ENCODE measurements around the gene ZNF274.
A peak's percentile ranks its signal among the peaks of the same experiment; 100 is the strongest.
"Not testable (repeated sequence)": the region's sequence is repeated elsewhere in the genome, so short reads cannot be mapped to it uniquely, and the experiment has no call there.

Gene ZNF274

DNA sequence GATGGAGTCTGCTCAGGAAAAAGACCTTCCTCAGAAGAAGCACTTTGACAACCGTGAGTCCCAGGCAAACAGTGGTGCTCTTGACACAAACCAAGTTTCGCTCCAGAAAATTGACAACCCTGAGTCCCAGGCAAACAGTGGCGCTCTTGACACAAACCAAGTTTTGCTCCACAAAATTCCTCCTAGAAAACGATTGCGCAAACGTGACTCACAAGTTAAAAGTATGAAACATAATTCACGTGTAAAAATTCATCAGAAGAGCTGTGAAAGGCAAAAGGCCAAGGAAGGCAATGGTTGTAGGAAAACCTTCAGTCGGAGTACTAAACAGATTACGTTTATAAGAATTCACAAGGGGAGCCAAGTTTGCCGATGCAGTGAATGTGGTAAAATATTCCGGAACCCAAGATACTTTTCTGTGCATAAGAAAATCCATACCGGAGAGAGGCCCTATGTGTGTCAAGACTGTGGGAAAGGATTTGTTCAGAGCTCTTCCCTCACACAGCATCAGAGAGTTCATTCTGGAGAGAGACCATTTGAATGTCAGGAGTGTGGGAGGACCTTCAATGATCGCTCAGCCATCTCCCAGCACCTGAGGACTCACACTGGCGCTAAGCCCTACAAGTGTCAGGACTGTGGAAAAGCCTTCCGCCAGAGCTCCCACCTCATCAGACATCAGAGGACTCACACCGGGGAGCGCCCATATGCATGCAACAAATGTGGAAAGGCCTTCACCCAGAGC is 29.6 kb downstream of the ZNF274 start:
- no peak for DNase-seq

DNA sequence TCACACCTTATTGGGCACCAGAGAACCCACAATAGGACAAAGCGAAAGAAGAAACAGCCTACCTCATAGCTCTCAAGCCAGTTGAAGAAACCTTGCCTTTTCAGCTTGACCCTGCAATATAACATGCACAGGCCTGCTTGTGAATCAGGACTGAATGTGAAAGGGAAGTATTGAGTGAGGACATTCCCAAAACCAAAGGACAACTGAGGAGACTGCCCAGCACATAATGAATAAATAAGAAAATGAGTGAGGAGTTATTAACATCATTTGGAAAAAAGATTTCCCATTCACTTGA is 30.2 kb downstream of the ZNF274 start:
- no peak for DNase-seq

DNA sequence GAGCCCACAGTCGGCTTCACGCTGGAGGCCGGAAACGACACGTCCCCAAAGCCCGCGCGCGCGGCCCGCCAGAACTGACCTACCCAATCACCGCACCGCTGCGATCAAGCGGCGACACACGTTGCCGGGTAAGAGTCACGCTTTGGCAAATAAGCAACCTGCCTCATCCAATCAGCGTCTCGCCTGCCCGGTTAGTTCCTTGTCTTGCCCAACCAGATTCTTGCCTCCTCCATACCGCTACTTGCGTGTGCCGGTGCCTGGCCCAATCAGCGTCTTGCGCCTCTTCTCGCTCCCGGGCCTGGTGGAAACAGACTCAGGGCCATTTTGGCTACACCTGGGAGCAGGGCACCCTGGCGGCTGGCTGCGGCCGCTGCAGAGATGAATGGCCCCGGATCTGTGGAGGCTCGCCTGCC is 34.2 kb downstream of the ZNF274 start:
- DNase-seq: no peak

DNA sequence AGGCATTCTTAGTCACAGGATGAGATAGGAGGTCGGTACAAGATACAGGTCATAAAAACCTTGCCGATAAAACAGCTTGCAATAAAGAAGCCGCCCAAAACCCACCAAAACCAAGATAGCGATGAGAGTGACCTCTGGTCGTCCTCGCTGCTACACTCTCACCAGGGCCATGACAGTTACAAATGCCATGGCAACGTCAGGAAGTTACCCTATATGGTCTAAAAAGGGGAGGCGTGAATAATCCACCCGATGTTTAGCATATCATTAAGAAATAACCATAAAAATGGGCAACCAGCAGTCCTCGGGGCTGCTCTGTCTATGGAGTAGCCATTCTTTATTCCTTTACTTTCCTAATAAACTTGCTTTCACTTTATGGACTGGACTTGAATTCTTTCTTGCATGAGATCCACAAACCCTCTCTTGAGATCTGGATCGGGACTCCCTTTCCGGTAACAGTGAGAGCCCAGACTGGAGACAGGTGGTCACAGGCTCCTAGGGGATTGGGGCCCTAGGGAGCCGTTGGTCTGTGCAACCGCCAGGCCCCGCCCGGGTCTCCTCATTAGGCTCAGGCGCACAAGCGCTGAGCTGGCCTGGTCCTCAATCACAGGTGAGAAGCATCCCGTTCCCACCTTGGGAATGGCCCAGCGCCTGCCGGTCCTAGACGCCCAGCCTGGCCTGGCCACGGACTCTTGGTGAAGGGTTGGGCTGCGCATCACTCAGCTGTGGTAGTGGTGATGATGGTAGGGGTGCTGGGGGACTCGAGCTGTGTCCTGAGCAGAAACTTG is 34.9 kb downstream of the ZNF274 start:
- no peak for DNase-seq

DNA sequence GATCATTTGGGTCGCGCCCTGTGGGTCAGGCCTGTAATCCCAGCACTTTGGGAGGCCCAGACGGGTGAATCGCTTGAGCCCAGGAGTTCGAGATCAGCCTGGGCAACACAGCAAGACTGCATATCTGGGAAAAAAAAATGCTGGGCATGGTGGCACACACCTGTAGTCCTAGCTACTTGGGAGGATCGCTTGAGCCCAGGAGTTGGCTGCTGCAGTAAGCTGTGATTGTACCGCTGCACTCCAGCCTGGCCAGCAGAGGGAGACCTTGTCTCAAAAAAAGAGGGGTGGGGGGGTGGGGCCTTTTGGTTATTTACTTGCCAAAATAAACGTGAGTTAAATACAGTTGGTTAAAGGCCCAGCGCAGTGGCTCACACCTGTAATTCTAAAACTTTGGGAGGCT is 36.0 kb downstream of the ZNF274 start:
- peak in 1 of 4 experiments; percentile 2 for DNase-seq

DNA sequence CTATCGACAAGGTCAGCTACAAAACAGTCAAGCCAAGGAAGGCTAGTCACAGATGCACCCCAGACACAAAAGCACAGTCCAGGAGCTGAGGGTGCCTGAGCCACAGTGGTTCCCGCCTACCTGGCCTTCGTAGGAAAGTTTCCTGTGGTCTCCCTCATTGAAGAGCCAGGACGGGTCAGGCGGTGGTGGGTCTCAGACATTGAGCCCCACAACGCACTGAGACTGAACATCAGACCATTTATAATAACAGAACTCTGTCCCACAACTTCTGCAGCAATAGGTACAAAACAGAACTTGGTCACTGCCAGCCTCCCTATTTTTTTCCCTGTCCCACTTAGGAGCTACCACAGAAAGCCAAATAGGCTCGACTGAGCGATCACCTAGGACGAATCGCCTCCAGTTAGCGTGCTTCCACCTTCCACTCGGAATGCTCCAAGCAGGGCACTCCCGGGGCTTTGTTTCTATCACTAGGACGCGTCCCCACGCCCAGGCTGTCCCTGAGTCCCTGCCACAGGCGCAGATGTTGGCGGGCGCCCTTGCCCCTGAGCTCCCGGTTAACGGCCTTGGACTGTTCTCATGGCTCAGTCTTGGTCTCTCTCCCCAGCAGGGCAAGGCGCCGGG is 45.2 kb downstream of the ZNF274 start:
- no peak for DNase-seq

DNA sequence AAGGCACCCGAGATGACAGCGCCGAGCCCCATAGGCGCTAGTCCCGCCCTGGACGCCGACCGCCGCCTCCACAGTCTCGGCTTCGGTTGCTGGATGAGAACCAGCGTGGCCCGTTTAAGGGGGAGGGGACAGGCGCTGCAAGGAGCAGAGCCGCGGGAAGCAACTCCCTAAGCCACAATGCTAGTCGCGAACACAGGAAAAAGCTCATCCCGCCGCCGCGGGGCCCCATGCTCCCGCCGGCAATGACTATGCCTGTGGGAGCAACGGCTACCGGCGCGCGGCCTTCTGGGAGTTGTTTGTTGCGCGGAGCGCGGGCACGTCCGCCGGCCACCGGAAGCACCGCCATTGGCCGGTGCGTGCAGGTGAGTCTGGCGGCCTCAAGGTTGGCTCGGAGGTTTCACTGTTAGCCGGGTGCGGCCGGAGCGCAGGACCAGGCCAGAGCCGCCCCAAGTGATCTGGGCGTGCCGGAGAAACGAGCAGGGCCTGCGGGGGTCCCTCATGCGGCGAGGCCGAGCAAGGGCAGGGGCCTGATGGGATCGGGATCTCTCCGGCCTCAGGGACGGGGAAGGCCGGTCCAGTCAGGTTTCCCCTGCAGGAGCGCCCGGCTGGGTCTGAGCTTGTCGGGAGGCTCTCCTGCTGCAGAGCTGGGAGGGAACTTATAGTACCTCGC is 45.9 kb downstream of the ZNF274 start, which contains the start of gene ZNF544:
TSS of gene ZNF544 (plus strand) at position 330 of the 670 bp plus-strand sequence. CDS start 15,110 bp downstream, outside the sequence.
- peak in 3 of 4 experiments; percentile 32 to 40 (median 36) for DNase-seq

DNA sequence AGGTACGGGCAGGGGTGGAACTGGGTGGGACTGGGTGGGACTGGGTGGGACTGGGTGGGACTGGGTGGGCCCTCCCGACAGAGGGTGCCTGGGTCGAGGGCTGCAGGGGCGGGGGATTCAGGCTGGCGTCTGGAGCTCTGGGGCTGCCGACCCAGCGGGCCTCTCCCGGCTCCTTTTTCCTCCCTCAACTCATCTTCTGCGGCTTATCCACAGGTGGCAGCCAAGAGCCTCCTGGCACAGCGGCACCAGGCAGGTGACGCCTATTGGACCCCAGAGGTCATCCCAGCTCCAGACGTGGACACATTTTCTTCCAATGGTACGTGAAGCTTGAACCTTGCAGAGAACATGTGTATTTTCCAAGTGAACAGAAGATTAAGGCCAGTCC is 46.4 kb downstream of the ZNF274 start:
- DNase-seq: no peak

DNA sequence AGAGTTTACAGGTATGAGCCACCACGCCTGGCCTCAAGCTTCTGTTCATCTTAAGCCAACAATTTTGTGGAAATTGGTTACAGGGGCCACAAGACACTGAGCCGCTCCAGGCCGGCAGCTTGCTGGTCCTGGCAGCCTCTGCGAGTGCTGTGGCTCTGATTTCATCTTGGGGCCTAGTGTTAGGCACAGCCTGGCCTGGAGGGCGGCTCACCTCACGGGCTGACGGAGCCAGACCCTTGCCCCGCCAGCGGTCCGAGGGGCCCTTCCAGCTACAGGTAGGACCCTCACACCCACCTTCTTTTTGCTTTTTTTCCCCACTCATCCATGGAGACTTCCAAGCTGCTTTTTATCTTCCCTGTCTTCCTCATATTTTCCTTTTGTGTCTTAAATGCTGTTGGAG is 54.5 kb downstream of the ZNF274 start:
- DNase-seq: no peak

DNA sequence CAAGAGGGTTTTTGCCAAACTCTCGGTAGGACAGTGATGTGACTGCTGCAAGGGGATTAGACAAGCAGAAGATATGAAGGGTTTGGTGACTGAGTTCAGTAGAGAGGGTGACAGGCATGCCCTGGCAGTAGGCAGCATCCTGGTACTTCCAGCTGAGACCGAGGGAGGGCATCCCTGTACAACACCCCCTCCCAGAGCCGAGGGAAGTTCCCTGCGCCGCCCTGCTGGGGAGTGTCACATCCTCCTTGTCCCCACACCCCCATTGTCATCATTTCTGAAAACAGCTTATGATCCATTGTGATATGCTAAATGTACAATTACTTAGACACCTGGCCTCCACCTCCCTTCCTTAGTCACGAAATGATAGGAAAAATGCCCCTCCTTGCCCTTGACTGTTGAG is 60.5 kb downstream of the ZNF274 start:
- DNase-seq: no peak

DNA sequence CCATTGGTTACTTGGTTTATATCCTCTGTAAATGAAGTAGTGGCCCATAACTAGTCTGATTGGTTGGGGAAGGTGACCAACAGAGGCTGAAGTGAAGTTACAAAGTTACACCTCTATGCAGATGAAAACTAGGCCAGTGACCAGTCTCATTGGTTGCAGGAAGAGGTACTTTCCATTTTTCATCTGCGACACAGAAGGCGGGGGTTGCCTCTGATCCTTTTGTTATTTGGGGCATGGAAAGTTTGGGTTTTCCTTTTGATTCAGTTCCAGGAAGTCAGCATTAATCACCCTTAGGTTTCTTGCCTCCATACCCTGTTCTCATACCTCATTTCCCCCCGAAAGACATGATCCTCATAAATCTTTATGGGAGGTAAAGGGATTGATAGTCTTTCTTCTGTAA is 66.0 kb downstream of the ZNF274 start:
- DNase-seq: no peak

DNA sequence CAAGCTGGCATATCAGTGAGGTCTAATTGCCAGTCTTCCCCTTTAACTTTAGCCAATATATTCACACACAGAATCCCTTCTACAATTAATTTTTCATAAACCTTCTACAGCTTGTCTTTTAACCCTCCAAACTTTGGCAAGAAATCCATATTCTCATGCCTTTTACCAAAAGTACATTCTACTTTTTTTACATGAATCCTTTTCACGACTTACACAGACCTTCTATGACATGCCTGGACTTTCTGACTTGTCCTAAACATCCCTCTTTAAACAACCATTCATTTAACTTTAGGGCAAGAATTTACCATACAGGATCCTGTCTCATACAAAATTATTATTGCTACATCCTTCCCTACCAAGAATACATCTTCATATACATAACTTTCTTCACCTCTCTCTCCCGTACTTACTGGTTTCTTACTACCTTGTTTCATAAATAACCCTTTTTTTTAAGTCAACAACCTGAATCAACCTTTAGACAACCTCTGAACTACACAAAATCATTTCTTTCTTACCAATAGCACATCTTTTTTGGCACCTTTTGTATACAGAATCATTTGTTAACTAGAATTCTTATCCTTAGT is 69.3 kb downstream of the ZNF274 start:
- DNase-seq: no peak

DNA sequence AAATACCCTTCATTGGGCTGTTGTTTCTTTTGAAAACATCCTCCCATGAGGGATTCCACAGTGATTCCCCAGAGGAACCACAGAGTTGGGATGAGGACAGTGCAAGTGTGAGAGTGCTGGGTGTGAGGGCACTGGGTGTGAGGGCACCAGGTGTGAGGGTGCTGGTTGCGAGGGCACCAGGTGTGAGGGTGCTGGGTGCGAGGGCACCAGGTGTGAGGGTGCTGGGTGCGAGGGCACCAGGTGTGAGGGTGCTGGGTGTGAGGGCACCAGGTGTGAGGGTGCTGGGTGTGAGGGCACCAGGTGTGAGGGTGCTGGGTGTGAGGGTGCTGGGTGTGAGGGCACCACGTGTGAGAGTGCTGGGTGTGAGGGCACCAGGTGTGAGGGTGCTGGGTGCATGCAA is 75.4 kb downstream of the ZNF274 start:
- not testable (repeated sequence) for DNase-seq

DNA sequence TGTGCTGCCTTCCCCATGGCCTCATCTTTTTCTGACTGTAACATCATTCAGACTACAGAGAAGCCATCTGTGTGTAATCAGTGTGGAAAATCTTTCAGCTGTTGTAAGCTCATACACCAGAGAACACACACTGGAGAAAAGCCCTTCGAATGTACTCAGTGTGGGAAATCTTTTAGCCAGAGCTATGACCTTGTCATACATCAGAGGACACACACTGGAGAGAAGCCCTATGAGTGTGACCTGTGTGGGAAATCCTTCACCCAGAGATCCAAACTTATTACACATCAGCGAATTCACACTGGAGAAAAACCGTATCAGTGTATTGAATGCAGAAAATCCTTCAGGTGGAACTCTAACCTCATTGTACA is 78.7 kb downstream of the ZNF274 start:
- DNase-seq: no peak

DNA sequence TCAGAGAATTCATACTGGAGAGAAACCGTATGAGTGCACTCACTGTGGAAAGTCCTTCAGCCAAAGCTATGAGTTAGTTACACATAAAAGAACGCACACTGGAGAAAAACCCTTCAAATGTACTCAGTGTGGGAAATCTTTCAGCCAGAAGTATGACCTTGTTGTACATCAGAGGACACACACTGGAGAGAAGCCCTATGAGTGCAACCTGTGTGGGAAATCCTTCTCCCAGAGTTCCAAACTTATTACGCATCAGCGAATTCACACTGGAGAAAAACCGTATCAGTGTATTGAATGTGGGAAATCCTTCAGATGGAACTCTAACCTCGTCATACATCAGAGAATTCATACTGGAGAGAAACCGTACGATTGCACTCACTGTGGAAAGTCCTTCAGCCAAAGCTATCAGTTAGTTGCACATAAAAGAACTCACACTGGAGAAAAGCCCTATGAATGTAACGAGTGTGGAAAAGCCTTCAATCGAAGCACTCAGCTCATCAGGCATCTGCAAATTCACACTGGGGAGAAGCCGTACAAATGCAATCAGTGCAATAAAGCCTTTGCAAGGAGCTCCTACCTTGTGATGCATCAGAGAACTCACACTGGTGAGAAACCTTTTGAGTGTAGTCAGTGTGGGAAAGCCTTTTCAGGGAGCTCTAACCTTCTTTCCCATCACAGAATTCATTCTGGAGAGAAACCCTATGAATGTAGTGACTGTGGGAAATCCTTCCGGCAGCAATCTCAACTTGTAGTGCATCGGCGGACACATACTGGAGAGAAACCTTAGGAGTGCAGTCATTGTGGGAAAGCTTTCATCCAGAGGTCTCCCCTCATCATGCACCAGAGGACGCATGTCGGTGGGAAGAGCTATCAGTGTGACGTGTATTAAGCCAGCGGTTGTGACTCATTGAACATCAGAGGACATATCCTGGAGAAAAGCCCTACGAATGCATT is 79.4 kb downstream of the ZNF274 start:
- DNase-seq: no peak

DNA sequence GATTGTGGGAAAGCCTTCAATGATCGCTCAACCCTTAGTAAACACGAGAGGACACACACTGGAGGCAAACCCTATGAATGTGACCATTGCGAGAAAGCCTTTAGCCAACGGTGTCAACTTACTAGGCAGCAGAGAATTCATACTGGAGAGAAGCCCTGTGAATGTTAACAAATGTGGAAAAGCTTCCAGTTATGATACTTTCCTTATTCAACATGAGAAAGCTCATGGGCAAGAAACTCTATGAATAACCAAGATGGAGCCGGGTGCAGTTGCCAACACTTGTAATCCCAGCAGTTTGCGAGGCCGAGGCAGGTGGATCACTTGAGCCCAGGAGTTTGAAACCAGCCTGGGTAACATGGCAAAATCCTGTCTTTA is 80.0 kb downstream of the ZNF274 start:
- no peak for DNase-seq

All from activated CD4-positive, CD25-positive, alpha-beta regulatory T cell (primary cell).